Activated gamma-delta T cell treated with anti-CD3 and anti-CD28 coated beads, Interleukin-2, amount 50 U/mL, for 16 hours (primary cell): Measurements from ENCODE around the gene USP20.

Experiments
- DNase-seq: peaks from one replicate; pipeline ENCODE4 v3.0.0-alpha.2; 2020; ENCODE audit warnings: low read depth

USP20 gene

DNA sequence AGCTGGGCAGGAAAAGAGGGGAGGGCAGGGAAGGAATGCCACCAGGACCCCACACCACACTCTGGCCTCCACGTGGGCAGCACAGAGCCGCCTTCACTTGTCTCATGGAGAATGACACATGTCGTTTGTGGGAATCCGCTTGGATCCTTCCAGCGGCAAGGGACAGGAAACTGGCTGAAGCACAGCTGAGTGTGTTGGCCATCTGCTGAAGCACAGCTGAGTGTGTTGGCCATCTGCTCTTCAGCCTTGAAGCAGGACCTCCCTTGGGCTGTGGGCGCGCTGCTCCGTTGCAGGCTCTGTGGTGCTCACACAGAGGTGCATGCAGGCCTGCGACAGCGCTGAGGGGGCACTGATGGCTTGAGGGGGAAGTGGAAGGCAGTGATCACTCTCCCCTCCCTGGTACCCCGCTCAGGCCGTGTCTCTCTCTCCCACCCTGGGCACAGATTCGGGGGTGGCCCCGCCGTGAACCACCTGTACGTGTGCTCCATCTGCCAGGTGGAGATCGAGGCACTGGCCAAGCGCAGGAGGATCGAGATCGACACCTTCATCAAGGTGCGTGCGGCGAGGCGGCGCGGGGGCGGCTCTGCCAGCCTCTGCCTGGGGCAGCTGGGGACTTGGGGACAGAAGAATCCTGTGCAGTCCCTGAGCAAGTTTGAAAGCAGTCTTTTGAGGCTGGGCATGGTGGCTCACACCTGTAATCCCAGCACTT is 40.6 kb downstream of the USP20 start:
- no peak for DNase-seq

DNA sequence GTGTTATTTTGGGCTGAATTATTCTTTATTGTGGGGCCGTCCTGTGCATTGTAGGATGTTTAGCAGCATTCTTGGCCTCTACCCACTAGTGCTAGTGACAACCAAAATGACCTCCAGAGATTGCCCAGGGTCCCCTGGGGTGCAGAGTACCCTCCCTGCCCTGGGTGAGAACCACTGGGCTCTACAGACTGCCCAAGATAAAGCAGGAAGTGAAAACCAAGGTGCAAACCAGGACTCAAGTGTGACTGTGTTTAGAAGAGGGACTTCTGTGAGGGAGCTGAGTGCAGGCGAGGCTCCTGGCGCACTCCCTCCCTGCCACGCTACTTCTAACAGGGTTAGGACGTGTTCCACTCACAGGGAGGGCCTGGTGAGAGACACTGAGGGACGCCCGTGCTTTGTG is 41.6 kb downstream of the USP20 start:
- no peak for DNase-seq

DNA sequence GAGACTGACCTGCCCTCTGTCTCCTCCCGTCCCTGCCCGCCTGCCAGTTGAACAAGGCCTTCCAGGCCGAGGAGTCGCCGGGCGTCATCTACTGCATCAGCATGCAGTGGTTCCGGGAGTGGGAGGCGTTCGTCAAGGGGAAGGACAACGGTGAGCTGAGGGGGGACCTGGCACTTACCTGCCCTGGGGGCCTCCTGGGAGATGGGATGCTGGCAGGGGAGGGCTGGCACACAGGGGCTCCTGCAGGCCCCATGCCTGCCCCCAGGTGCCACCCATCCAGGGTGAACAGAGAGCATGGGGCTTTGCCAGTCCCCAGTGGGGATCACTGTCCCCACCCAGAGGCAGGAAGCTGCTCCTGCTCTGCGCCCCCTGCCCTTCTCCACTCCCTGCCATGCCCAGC is 43.0 kb downstream of the USP20 start:
- no peak for DNase-seq

DNA sequence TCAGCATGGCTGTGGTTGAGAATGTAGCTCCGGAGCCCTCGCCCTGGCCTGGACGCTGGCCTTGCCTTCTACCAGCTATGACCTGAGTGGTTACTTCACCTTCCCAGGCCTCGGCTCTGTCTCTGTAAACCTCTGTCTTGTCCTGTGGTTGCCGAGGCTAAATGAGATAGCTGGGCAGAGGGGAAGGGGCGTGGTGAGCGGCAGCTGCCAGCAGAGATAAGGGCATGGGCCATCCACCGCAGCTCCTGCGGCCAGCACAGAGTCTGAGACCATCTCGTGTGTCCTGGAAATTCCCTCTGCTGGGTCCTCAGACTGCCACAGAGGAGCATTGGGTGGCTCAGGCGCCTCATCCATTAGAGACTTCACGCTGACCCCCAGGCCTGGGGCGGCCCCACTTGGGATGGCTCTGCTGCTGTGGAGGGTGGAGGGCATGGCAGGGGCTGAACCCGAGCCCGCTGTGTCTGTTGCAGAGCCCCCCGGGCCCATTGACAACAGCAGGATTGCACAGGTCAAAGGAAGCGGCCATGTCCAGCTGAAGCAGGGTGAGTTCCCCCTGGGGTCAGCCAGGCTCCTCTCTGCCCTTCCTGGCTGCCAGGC is 43.9 kb downstream of the USP20 start:
- no peak for DNase-seq

DNA sequence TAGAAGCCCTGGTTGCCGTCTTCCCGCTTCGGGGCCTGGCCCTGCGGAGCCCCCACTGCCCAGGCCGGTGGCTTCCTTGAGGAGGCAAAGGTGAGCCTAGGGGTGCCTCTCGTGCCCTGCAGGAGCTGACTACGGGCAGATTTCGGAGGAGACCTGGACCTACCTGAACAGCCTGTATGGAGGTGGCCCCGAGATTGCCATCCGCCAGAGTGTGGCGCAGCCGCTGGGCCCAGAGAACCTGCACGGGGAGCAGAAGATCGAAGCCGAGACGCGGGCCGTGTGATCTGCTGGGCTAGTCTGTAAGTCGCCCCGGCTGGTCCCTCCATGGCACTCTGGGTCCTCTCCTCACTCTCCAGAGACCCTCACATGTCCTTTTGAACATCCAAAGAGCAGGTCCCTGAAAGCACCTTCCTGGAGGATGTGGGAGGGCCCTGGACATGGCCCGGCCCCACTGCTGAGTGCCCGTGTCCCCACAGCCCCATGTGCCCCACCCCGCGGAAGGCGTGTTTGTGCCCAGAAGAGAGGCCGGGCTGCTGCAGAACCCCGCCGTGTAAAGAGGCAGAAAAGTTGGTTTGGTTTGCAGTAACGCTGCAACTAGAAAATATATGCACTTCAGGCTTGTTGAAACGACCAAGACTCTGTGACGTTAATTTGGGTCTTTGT is 44.9 kb downstream of the USP20 start:
- DNase-seq: no peak

DNA sequence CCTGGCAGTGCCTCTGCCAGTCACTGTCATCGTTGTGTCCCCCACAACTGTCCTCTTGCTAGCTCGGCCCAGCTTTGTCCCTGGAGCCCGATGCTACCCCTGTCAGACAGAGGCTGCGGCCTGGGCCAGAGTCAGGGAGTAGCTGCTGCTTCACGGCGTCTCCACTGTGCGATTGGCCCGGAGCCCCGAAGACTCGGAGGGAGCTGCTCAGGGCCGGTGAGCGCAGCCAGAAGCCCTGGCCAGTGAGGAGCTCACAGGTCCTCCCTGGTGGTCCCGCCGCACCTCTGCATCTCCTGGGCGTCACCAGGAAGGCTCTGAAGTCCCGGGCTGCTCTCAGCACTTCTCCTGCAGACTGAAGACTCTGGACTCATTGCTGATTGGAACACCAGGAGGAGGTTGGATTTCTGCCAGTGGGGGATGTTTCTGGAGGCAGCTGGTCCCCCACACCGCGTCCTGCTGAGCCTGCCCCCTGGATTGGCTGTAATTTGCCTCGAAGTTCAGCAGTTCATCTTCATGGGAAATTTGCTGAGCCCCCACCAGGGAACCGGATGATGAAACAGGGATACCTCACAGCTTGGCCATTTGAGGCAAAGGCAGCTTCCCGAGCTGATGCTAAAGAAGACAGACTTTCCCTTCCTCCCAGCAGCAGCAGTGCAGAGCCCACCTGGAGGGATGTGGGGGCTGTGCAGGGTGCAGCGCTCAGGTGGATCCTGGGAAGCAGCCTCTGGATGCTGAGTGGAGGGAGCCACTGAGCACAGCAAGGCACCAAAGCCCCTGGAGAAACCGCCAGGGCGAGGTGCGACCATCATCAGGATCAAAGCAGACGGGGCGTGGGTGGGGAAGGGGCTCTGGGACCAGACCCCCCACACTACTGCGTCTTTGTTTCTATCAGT is 45.6 kb downstream of the USP20 start:
- no peak for DNase-seq

DNA sequence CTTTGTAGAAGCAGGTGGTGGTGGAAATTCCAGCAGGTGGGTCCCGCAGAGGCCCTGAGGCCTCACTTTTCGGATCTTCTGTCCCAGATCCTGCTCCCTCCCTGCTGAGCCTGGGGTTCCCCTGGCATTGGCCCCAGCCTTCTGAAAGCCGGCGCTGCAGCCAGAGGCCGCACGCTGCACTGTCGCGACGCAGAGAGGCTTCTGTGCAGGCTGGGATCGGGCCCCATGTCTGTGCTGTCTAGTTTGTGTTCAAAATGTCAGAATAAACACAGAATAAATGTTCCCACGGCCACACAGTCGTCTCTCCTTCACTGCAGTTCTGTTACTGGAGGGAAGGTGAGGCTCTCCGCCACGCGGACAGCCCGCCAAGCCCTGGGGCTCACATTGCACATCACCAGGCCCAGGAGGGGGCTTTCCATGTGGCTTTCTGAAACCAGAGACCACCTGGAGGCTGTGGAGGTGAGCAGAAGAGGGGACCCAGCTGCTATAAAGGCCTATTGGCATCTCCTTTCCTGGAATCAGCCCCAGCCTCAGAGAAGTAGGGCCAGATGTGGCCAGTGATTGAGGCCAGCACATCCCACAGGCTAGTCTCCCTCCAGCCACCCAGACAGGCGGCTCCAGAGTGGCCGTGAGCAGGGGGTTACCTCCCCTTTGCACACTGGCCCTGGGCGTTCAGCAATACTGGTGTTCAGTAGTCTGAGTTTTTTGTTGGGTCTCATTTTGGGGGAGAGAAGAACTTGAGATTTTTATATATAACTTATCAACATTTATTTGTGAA is 46.5 kb downstream of the USP20 start:
- no peak for DNase-seq

DNA sequence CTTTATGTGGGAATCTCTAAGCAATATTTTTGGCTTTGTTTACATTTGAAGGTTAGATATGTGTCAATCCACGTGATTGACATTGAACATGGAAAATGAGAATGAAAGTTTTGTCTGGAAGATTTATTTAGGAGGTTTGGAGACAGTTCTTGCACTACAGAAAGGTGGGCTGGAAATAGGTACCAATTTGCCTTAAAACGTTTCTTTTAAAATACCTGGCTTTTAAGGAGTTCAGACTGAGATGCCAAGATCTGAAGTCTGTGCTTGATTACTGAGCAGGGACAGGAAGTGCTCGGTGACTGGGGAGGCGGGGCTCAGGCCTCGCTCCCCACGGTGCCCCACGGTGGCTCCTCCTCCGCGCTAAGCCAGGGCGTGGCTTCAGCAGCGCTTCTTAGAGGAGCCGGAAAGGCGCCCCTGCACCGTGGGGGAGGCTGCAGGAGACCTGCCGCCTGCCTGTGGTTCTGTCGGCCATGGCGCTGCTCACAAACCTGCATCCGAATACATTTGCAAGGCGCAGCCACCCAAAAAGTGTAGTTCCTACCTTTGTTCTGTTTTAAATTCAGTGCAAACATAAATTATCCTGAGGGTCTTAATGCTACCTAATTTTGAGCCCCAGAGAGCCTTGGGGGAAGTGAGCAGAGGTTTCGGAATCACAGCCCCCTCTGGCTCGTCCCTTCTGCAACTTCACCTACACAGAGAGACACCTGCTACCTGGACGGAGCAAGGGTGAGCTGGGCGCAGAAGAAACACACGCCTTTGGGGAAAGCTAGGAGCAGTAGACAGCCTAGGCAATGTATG is 49.2 kb downstream of the USP20 start:
- DNase-seq: peak; percentile 93

DNA sequence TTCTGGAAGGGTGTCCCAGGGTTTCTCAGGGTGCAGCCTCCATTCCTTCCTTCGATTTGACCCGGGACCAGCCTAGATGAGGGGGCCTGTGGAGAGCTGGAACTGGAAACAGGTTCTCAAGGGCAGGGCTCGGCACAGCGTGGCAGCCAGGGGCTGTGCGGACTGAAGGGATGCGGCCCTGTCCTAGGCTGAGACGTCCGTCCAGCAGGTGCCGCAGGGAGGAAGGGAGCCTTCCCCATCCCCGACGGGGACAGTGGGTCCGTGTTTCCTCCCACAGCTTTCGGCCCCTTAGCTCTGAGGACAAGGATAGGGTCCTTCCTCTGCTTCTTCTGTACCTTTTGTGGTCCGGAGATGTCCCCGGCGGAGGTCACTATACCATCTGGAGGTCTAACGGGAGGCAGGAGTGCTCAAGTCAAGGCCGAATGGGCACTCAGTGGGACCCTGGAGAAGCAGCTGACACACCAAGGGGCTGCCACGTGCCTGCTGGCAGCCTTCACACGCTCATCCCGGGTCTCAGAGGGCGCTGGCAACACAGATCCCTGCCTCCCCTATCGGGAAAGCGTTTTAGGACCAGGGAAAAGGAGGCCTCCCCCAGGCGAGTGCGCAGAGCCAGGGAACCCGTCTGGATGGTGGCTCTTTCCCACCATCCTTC is 49.9 kb downstream of the USP20 start:
- no peak for DNase-seq

DNA sequence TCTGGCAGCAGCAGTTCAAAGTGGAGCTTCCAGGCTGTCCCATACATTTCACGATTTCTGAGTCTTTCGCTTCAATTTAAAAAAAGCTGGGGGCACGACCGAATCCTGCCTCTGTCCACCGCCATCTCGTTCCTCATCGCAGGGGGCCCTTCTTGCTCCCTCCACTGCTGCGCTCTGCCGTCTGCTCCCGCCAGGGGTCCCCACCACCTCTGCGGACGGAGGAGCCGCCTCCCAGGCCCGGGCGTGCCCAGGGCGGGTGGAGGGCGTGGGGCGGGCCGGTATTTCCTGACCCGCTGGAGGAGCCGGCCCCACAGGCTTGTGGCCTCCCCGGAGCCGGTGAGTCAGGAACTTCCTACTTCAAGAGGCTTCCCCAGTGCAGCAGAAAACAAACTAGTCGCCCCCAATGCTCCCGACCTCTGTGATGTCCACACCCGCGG is 50.4 kb downstream of the USP20 start:
- DNase-seq: peak; percentile 88

DNA sequence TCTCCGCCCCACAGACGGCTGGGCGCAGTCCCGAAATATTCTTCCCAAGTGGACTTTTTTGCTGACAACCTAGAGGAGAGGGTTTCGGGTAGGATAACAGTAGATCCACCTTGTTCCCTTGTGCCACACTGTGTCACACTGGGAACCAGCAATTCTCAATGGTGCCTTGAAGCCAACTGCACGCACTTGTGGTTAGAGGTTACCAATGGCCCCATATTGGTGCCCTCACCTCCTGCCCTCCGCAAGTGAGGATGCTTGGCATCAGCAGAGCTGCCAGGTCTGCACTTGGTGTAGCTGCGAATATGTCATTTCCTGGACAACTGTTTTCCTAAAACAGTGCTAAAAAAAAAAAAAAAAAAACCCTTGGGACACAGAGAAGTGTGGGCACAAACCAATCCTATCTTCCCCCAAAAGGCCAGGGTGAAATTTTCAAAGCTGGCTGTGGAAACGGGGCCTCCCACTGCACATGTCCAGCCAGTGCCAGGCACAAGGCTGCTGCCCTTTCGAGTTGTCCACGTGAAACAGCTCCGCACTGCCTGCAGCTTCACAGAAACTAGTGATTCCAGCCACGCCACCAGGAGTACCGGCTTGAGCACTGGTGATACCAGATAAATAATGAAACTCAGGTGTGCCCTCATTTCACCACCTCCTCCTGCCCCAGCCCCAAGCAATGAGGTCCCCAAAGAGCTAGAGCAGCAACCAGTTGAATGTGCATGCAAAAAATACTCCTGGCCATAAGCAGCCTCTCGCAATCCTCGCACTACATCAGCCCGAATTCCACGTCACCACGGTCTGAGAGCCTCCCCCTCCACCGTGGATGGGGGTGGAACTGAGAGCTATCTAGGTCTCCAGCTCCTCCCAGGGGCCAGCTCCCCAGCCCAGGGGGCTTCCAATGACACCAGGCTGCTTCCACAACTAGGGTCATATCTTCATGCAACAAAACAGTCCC is 51.2 kb downstream of the USP20 start:
- no peak for DNase-seq

DNA sequence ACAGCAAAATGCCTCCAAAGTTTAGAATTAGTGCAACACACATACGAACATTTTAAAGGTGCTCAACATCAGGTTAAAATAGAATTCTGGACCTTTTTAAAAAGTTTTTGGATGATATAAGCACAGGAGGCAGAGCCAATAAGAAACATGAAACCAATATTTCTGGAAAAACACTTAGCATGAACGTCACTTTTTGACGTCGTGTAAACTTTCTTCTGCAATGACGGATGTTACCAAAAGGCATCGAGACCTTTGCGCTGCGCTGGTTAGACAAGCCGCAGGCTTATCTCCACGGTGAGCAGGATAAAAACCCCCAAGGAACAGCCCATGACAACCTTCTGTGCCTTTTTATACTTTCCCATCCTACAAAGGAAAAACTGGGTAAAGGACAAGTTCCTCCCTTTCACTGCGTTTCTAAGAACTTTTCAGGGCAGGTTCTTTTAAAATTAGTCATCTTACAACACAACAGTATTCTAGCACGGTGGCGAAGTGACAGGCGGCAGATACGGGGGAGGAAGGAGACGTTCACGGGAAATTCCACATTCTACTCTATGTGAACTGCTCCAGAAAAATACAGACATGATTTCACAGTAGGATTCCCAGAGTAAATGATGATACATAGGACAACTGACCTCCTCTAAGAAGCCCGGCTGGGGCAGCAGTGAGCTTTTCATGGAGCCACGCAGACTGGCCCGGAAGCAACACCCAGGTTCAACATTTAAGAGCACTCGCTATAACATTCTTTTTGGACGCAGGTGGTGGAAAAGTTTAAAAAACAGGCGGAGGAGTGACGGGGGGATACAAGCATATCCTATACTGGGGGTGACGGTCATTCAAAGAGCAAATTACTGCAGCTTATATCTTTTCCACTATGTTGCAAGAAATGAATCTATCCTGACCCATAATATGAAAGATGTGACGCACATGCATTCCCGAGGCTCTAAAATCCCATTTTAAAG is 52.4 kb downstream of the USP20 start:
- DNase-seq: no peak

DNA sequence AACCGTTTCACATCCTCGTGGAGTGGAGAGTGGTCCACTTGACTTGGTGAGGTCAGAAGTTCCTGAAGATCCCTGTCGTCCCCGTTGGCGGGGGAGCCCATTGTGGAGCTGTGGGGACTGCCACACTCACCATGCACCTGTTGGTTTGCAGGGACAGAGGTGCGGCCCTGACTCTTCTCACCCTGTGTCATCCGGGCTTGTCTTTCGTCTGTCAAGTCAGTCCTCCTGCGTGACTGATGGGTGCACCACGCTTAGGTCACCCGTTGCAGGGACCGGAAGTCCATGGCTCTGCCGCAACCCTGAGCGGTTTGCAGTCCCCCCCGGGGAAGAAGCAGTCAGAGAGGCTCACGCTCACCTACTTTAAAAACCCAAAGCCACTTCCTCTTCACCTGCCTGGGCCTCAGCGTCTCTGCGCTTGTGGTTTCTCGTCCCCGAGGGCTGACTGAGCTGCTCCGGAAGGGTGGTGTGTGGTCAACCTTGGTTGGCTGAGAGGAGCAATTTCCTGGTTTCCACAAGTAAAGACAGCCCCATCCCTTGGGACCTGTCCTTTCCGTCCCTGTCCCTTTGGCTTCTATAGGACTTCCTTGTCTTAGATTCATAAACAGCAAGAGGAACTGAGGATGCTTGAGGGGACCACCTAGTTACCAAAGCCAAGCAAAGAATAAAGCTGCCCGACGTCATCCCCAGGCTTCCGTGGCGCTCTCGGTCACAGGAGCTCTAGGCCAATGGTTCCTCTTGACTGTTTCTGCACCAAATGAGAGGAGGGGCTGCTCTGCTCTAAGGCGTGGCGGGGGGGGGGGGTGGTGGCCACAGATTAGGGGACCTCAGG is 53.2 kb downstream of the USP20 start:
- DNase-seq: peak; percentile 90

DNA sequence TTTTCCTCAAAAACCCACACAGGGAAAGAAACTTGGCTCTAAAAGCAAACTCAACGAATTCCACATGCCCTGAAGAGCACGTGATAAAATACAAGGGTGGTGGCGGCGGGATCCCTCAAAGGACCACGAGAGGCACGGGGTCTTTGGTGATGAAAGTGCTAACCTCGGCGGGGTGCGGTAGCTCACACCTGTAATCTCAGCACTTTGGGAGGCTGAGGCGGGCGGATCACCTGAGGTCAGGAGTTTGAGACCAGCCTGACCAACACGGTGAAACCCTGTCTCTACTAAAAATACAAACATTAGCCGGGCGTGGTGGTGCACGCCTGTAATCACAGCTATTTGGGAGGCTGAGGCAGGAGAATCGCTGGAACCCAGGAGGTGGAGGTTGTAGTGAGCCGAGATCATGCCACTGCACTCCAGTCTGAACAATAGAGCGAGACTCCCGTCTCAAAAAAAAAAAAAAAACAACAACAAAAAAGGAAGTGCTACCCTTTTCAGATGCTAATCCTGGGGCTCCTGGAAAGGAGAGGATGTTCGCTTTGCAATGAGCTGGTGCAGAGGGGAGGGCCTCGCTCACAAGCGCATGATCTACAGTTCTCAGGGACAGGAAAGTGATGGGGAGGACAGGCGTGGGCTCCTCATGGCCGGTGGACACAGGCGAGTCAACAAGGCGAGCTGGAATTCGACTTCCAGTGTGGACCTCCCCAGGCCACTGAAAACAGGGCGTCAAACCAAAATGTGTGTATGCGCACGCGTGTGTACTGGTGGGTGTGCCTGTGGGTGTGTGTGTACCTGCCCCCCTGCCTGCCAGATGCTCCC is 54.1 kb downstream of the USP20 start:
- DNase-seq: no peak

DNA sequence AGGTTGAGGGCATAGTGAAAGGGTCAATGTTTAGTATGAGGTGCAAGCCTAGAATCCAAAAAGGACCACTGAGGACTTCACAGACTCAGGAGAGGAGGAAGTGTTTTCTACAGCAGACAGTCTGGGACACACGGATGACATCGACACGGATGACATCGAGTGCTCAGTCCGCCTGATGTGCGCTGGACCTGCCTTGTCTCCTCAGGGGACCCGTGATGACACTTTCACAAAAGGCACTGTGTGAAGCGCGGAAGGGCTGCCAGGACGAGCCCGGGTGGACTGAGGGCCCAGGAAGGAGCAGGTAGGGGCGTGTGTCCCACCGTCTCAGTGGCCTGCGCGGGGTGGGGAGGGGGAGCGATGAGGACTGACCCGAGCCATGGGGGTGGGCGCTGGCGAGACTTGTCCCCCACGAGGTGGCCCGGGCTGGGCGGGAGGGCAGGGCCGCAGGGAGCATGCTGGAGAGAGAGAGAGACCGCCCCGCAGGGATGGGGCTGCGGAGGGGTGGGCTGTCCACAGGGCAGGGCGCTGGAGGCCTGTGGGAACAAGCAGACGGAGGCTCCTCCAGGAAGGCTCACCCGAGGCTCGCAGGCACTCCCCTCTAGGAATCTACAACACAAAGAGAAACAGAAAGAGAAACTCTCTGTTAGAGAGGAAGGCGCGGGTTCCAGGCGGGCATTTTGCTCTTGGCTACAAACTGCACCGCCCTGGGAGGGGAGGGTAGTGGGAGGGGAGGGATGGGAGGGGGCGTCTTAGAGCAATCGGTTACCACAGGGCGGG is 54.9 kb downstream of the USP20 start:
- no peak for DNase-seq
